Globus pallidus (tissue), 1 donor: ENCODE data around the gene IFNL2.
"Not testable (repeated sequence)": the region's sequence is repeated elsewhere in the genome, so short reads cannot be mapped to it uniquely, and the experiment has no call there.

ENCODE experiments used
- DNase-seq: peaks from one replicate; pipeline ENCODE4 v3.0.0-alpha.2; 2015; ENCODE audit warnings: low spot score

Gene IFNL2

GRCh38 chr19:39297931-39298634 is 29.9 kb downstream of the IFNL2 start:
- no peak for DNase-seq

GRCh38 chr19:39299404-39299803 is 31.2 kb downstream of the IFNL2 start:
- no peak for DNase-seq

GRCh38 chr19:39299832-39300231 is 31.6 kb downstream of the IFNL2 start:
- no peak for DNase-seq

DNA sequence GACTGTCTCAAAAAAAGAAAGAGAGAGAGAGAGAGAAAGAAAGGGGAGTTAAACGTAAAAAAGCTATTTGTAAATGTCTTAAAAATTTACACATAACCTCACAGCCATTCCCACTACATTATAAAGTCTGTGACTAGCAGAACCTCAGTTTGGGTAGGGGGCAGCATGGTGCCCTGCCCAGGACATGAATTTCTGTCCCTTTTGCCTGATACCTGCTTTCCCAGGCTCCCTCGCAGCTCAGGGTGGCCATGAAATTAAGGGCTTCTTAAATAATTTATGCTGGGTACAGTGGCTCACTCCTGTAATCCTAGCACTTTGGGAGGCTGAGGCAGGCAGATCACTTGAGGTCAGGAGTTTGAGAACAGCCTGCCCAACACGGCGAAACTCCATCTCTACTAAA is 32.8 kb downstream of the IFNL2 start:
- DNase-seq = no peak

DNA sequence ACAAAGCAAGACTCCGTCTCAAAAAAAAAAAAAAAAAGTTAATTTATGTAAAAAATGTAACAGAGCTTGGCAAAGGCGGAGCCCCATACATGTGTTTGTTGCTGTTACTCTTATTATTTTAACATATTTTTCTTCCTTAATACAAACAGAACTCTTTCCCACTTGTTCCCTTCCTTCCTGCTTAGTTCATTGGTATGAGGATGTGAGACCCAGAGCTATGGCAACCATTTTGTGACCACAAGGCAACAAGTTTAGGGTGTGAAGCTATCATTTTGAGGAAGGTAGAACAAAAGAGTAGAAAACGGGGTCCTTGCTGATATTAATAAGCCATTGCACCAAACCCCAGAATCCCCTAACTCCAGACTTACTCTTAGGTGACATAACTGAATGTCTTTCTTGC is 33.4 kb downstream of the IFNL2 start:
- no peak for DNase-seq

DNA sequence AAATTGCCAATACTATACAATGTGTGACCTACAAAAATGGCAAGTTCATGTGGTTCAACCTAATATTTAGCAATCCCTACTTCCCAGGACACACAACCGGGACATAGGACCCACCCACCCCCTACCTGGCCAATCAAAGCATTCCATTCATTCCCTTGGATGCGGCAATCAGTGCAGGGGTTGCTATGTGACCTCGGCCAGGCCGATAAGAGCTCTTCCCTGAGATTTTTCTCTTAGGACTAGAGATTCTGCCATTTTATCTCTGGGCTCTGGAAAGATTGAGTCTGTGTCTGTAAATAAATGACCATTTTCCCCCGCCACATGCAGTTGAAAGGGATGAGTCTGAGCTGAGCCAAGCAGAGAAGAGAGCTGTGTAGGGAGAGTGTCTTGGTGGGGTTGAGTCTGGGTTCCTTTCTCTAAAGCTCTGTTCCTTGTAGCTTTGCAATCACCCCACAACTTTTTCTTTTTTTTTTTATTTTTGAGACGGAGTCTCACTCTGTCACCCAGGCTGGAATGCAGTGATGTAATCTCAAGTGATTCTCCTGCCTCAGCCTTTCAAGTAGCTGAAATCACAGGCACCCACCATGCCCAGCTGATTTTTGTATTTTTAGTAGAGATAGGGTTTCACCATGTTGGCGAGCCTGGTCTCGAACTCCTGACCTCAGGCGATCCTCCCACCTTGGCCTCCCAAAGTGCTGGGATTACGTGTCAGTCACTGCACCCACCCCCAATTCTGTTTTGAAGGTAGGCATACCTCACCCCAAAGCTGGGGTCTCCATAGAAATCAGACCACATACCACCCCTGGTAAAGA is 35.4 kb downstream of the IFNL2 start:
- DNase-seq = no peak

- no peak for DNase-seq
Measured at GRCh38 chr19:39304185-39304513, 36.0 kb downstream of the IFNL2 start.

DNA sequence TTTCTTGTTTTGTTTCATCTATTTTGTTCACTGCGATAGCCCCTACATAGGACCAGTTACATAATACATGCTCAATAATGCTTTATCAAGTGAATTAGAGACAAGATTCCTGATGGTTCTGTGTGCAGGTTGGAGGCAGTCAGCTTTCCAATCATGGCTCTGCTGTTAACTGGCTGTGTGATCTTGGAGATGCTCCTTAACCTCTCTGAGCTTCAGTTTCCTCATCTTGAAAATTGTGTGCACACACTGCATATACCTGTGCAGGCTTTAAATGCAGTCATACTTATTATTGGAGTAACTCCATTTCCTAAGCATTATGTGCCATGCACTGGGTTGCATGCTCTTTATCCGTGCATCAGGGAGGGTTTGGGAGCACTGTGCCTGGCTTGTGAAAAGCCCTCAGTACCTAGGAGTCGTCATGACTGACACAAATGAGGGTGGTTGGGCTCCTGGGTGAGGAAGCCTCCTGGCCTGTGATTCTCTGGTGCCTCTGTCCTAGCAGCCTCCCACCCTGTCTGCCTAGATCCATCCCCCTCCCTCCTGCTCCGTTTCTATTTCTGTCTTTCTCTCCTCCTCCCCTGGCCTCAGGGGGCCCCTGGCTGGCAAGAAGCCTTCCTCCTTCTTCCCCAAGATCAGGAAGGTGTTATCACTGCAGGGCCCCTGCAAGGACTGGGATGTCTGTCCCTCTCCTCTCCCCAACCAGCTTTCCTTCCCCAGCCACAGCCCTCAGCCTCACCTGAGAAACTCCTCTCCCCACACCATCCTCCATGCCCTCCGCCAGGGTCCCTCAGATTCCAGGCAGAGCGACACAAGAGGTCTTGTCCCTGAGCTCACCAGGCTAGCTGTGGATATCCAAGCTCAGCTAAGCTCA is 36.7 kb downstream of the IFNL2 start:
- DNase-seq = no peak

DNA sequence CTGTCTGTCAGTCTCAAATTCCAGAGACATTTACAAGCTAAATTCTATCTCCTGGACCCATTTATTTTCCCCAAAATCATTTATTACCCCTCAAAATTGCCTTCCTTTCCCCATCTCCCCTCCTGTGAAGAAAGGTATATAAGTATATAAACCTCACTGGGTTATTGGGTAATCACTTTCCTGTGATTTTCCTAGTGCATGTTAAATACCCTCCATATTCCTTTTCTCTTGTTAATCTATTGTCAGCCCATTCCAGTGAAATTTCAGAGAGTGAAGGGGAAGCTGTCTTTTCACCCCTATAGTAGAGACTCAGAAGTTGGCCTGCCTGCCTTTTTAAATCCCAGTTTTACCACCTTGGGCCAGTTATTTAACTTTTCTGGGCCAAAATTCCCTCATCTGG is 37.9 kb downstream of the IFNL2 start:
- no peak for DNase-seq

GRCh38 chr19:39307046-39307821 is 39.0 kb downstream of the IFNL2 start:
- no peak for DNase-seq

DNA sequence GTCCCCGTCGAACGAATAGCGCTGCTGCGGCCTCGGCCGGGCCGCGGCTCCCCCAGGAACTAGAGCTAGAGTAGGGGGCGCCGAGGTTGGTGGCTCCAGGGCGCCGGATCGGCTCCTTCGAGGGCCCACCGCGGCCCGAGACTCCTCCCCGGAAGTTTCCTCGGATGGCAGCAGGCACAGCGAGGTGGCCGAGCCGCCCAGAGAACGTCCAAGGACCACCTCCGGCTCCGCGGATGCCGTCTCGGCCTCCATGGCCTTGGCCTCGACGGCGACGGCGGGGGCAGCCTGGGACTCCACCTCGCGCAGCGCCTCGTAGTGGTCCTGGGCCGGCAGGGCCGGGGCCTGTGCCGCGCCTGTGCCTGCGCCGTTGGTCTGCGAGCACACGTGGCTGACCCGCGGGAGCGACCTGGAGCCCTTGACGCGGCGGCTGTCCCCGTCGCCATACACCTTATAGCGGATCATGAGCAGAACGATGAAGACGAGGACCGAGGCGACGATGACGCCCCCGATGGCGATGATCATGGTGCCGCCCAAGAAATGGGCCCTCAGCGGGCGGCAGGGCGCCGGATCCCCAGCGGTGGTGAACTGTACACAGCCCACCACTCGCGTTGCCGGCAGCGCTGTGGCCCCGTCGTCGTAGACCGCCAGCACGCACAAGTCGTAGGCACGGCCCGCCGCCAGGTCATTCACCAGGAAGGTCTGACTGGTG is 39.8 kb downstream of the IFNL2 start:
- DNase-seq = no peak

DNA sequence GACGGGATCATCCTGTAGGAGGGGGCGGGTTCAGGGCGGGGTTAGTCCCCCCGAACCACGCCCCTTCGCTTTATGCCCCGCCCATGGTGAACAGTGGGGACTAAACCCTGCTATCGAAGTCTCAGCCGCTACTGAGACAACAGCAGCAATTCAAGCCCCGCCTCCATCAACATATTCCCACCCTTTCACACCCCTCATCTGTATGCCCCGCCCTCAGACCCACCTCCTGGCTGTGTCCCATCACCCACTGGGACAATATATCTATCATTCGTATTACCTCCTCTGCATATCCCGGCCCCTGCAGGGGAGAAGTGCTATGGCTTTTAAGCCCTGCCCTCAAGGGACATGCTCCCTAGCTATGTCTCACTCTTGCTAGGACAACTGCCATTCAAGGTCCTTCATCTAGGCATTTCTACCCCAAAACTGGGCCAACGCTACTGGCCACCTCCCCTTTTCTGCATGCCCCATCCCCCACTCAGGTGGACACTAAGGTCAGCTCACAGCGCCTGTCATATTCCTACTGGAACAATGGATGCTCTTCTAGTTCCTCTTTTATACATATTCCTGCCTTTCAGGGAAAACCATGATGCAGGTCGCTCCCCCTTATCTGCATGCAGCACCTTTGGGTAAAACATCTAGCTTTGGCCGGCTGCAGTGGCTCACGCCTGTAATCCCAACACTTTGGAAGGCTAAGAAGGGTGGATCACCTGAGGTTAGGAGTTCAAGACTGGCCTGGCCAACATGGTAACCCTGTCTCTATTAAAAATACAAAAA is 40.5 kb downstream of the IFNL2 start:
- DNase-seq = no peak

- DNase-seq = not testable (repeated sequence)
Measured at GRCh38 chr19:39309305-39309670, 41.1 kb downstream of the IFNL2 start.

DNA sequence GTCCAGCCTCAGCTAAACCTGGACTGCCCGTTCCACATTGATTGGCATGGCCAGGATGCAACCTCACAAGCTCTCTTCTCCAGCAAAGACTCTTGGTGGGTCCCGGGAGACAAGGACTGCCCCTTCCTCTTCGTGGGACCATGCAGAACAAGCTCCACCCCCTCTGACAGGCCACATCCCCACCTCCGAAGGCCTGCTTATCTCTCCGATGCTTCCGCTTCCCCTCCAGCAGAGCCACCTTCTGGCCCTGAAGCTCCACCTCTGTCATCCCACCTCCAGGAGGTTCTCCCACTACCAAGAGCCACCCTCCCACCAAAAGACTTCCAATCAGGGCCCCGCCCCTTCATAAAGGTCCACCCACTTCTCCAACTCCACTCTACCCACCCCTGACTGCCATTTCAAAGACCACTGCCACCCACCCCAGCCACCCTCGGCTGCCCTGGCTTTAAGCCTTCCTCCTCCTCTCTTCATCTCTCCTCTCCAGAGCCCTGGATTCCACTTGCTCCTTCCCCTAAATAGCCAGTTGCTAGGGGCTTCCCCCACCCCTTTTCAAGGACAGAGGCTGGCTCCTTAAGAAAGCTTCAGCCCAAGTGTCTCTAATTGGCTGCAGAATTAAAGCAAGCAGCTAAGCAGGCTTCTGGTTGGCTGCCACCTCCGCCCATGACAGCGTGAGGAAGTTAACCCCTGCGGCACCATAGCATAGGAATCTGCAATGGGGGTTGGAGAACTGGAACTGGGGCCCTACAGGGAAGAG is 42.5 kb downstream of the IFNL2 start:
- no peak for DNase-seq

DNA sequence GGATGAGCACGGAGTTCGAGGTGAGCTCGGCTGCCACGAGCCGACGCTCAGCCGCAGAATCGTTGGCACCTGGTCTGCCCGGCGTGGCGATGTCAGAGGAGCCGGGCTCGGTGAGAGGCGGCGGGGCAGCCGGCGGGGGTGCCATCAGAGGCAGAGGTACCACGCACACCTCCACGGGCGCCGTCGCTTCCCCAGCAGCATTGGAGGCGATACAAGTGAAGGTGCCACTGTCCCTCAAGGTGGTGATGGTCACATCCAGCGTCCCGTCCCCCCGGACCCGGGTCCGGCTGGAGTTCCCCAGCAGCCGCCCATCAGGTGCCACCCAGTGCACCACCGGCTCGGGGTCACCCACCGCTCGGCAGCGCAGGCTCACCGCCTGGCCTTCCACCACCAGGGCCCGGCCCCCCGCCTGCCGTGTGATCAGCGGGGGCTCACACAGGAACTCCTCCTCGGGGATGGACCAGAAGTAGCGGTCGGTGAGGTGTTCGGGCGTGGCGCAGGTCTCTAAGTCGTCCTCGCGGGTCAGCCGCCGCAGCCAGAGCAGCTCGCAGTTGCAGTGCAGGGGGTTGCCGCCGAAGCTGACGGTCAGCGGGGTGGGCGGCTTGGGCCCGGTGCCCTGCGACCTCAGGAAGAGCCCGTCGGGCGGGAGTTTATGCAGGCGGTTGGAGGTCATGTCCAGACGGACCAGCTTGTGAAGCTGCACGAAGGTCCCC is 46.0 kb downstream of the IFNL2 start:
- DNase-seq = no peak

DNA sequence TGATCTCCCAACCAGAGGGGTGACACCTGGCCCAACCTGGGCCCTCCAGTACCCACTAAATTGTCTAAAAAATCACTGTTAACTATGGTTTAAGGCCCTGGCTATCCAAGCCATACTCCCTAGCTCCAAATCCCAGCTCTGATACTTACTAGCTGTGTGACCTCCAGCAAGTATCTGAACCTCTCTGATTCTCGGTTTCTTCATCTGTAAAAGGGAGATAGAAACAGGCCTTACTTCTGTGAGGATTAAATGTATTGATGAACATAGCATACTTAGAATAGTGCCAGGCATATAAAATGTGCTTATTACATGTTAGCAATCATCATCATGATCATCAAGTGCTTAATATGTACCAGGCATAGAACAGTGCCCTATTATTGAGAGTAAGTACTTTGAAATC is 47.7 kb downstream of the IFNL2 start:
- no peak for DNase-seq

DNA sequence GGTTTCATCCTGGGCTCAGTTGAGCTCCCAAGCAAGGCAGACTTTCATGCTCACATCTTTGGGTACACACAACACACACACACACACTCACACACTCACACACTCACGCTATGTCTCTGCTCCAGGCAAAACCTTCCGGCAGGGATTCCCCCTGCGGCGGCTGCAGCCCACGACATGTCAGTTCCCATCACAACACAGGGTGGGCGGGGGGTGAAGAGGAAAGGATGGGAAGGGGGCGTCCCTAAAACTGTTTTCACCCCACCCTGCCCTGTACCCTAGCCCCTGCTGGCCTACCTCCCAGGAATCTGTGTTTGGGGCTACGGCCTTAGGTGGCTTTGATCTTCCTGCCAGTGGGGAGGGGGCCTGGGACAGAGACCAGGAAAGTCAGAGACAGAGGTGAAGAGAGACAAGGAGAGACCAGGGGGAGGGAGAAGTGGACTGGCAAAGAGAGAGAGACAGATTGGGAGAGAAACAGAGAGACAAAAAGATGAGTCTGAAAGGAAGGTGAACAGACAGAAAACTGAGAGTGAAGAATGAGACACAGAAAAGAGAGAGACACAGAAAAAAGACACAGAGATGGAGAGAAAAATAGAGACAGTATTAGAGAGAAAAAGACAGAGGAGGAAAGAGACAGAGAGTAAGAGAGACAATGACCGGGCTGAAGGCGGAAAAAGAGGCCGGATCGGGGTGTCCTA is 48.6 kb downstream of the IFNL2 start:
- DNase-seq = no peak

- DNase-seq = no peak
Measured at GRCh38 chr19:39317476-39317875, 49.3 kb downstream of the IFNL2 start.

DNA sequence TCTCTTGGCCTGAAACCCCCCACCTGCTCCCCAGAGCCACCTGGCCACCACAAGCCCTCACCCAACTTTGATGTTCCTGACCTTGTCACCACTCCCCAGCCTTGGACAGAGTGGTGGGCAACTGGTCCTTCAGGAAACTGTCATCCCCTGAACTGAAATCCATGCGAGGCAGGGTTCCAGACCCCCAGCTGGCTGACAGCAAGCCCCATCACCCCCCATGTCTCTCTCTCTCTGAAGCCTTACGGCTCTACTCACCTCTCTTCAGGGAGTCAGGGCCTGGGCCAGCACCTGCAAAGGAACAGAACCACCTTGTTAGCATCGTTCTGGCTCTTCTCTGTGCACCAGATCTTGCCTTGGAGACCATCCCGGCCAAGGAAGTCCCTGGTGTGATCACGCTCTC is 49.9 kb downstream of the IFNL2 start:
- DNase-seq = no peak
